ENCODE results near the gene GRIK4. TPM values are rescaled to one million over a fixed set of nuclear protein-coding genes. Genes with fewer than 3 reads are reported as not detected.

Gene GRIK4
- total and polyA plus RNA-seq, 2 of the 4 experiments (the other 2 are of a cell fraction), result 0.18 to 0.38 TPM

- intact Hi-C loops (cut with micrococcal nuclease) (no loop called here), dilution Hi-C loops (cut with HindIII; ENCODE audit: low sequenced_read_pairs, unreplicated experiment) (no loop called here), in situ Hi-C loops (cut with MboI; ENCODE audit: low sequenced_read_pairs) (no loop called here)
- Histone ChIP-seq H3K4me3 (ENCODE audit: insufficient read depth, low read depth, low read length) (no peak overlapping the region), H3K23ac (ENCODE audit: low read depth, low read length) (no peak overlapping the region), H4K8ac (ENCODE audit: low read depth in 2 of 2, low read length in 2 of 2) (no peak overlapping the region), H3K27ac (ENCODE audit: insufficient read depth, low read length) (no peak overlapping the region), H3K14ac (replicated peaks; ENCODE audit: low read depth, low read length) (no peak overlapping the region), H2BK15ac (ENCODE audit: low read depth, low read length) (no peak overlapping the region), H3K79me1 (ENCODE audit: low read depth in 1 of 2, low read length in 2 of 2) (no peaks in the 10 kb centered on the region), H2AFZ (replicated peaks; ENCODE audit: low read length, poor library complexity) (no peak overlapping the region), H3K56ac (ENCODE audit: extremely low read depth, insufficient read depth, low read length) (no peak overlapping the region), H3K9ac (ENCODE audit: low read depth, low read length) (no peak overlapping the region), H3K27me3 (ENCODE audit: control insufficient read depth, insufficient read depth, low read length) (peaks cover 7% of the 10 kb centered on the region), H3K4ac (ENCODE audit: low read depth, low read length) (no peak overlapping the region), H4K20me1 (ENCODE audit: insufficient read depth, low read length) (no peaks in the 10 kb centered on the region), H2BK20ac (ENCODE audit: low read depth, low read length) (no peak overlapping the region), H3K9me3 (ENCODE audit: control insufficient read depth, insufficient read depth, low read length) (no peaks in the 10 kb centered on the region; the same call in 1 of the 2 replicates), H2AK5ac (ENCODE audit: low read depth, low read length) (no peak overlapping the region), H3K4me1 (ENCODE audit: control insufficient read depth, insufficient read depth, low read length) (no peaks in the 10 kb centered on the region), H3K36me3 (ENCODE audit: control insufficient read depth, insufficient read depth, low read length) (no peaks in the 10 kb centered on the region), H4K5ac (ENCODE audit: low read depth, low read length) (no peak overlapping the region), H3K4me2 (ENCODE audit: low read depth, low read length) (no peak overlapping the region), H2BK120ac (ENCODE audit: low read depth, low read length) (no peak overlapping the region), H2AK9ac (replicated peaks; ENCODE audit: low read depth, low read length, poor library complexity) (no peak overlapping the region), H3K18ac (ENCODE audit: low read depth, low read length) (no peak overlapping the region), H2BK5ac (ENCODE audit: low read depth, low read length, poor library complexity, severe bottlenecking) (no peak overlapping the region), H4K91ac (ENCODE audit: insufficient read depth, low read depth, low read length) (no peak overlapping the region), H3K9me1 (ENCODE audit: insufficient read depth, low read length) (no peaks in the 10 kb centered on the region)
- POLR2A ChIA-PET (ENCODE audit: unreplicated experiment), result no interaction called here
- BruUV-seq (replicated peaks), result no TSS peak
- no peak for ATAC-seq (ENCODE audit: low read depth)
- no peak for DNase-seq
- TF ChIP-seq MAZ (IDR thresholded peaks at IDR 0.05; ENCODE audit: borderline replicate concordance, low read depth, low read length) (no peak), POLR2A (IDR thresholded peaks at IDR 0.05; ENCODE audit: low read depth, low read length) (no peak), BHLHE40 (IDR thresholded peaks at IDR 0.05; ENCODE audit: low read depth, low read length) (no peak), RFX5 (IDR thresholded peaks at IDR 0.05; ENCODE audit: low read depth, low read length) (no peak), SMC3 (IDR thresholded peaks at IDR 0.05; ENCODE audit: low read depth, low read length) (no peak), MXI1 (IDR thresholded peaks at IDR 0.05; ENCODE audit: borderline replicate concordance, low read depth, low read length) (no peak), CHD1 (IDR thresholded peaks at IDR 0.05; ENCODE audit: low read depth, low read length) (no peak), RCOR1 (IDR thresholded peaks at IDR 0.05; ENCODE audit: insufficient replicate concordance, low read length) (no peak)
- TF ChIP-seq, protein P1, sequence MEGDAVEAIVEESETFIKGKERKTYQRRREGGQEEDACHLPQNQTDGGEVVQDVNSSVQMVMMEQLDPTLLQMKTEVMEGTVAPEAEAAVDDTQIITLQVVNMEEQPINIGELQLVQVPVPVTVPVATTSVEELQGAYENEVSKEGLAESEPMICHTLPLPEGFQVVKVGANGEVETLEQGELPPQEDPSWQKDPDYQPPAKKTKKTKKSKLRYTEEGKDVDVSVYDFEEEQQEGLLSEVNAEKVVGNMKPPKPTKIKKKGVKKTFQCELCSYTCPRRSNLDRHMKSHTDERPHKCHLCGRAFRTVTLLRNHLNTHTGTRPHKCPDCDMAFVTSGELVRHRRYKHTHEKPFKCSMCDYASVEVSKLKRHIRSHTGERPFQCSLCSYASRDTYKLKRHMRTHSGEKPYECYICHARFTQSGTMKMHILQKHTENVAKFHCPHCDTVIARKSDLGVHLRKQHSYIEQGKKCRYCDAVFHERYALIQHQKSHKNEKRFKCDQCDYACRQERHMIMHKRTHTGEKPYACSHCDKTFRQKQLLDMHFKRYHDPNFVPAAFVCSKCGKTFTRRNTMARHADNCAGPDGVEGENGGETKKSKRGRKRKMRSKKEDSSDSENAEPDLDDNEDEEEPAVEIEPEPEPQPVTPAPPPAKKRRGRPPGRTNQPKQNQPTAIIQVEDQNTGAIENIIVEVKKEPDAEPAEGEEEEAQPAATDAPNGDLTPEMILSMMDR (conservative IDR thresholded peaks at IDR 0.05; ENCODE audit: low read depth, low read length), result no peak
- TF ChIP-seq, protein P2, sequence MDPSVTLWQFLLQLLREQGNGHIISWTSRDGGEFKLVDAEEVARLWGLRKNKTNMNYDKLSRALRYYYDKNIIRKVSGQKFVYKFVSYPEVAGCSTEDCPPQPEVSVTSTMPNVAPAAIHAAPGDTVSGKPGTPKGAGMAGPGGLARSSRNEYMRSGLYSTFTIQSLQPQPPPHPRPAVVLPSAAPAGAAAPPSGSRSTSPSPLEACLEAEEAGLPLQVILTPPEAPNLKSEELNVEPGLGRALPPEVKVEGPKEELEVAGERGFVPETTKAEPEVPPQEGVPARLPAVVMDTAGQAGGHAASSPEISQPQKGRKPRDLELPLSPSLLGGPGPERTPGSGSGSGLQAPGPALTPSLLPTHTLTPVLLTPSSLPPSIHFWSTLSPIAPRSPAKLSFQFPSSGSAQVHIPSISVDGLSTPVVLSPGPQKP (IDR thresholded peaks at IDR 0.05; ENCODE audit: borderline replicate concordance, low read depth, low read length), result no peak
- TF ChIP-seq, protein P3, sequence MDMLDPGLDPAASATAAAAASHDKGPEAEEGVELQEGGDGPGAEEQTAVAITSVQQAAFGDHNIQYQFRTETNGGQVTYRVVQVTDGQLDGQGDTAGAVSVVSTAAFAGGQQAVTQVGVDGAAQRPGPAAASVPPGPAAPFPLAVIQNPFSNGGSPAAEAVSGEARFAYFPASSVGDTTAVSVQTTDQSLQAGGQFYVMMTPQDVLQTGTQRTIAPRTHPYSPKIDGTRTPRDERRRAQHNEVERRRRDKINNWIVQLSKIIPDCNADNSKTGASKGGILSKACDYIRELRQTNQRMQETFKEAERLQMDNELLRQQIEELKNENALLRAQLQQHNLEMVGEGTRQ (IDR thresholded peaks at IDR 0.05; ENCODE audit: low read depth, low read length), result no peak
- CTCF ChIA-PET, result no interaction called here
- WGBS, 2 experiments (ENCODE audit: extremely low coverage in 2 of 2, insufficient read length in 1 of 2), result no CpG with 5 or more reads among the region's 5 CpGs
Measured at GRCh38 chr11:120773501-120774031, 262.0 kb downstream of the GRIK4 start.
